IMR-90 (cell line): ENCODE results near the gene TMEM154. TPM values are rescaled to one million over a fixed set of nuclear protein-coding genes. Genes with fewer than 3 reads are reported as not detected.

Experiments
- ATAC-seq: fragments of 200-7000 bp; cut with Tn5 transposase; 2 replicates; pipeline ENCODE4 v1.9.1; 2020; ENCODE audit warnings: low read depth, mild to moderate bottlenecking, moderate library complexity
- BruUV-seq: library from RNA; stranded (reverse); fragments of 400-500 nt; replicated peaks from 2 replicates; lab custom pipeline; 2021; lab: Mats Ljungman, UMichigan
- CTCF ChIA-PET: fragments of 300-600 bp; formaldehyde crosslinking; extraction: SDS; loops from one replicate; lab custom pipeline; 2021; ENCODE audit warnings: antibody characterized with exemption; lab: Yijun Ruan, JAX
- POLR2A ChIA-PET: fragments of 300-600 bp; sonication (Branson Sonifier 250); formaldehyde crosslinking; loops from one replicate; lab custom pipeline; 2022; ENCODE audit warnings: antibody characterized with exemption; ENCODE audit not compliant: unreplicated experiment; lab: Charles Lee
- DNase-seq: peaks from one replicate; pipeline ENCODE4 v3.0.0; 2013
- H2AFZ ChIP-seq: replicated peaks from 2 replicates; pipeline ENCODE3; 2013; ENCODE audit warnings: low read length, mild to moderate bottlenecking; ENCODE audit not compliant: poor library complexity
- H2AK5ac ChIP-seq: 2 replicates; pipeline ENCODE4 v1.6.1; 2013; ENCODE audit warnings: low read depth, low read length, inconsistent platforms
- H2AK9ac ChIP-seq: replicated peaks from 2 replicates; pipeline ENCODE3; 2013; ENCODE audit warnings: mild to moderate bottlenecking, low read depth, low read length, moderate library complexity; ENCODE audit not compliant: poor library complexity
- H2BK120ac ChIP-seq: 2 replicates; pipeline ENCODE4 v1.6.1; 2013; ENCODE audit warnings: low read depth, low read length, inconsistent platforms
- H2BK15ac ChIP-seq: 3 replicates; pipeline ENCODE4 v1.6.1; 2013; ENCODE audit warnings: low read depth, low read length, inconsistent platforms
- H2BK20ac ChIP-seq: 2 replicates; pipeline ENCODE4 v1.6.1; 2013; ENCODE audit warnings: low read depth, mild to moderate bottlenecking, inconsistent platforms, low read length, moderate library complexity
- H2BK5ac ChIP-seq: 2 replicates; pipeline ENCODE4 v1.6.1; 2013; ENCODE audit warnings: mild to moderate bottlenecking, low read depth, low read length, inconsistent platforms; ENCODE audit not compliant: poor library complexity, severe bottlenecking
- H3K14ac ChIP-seq: replicated peaks from 2 replicates; pipeline ENCODE4 v1.6.1; 2013; ENCODE audit warnings: low read depth, low read length, inconsistent platforms
- H3K18ac ChIP-seq: 2 replicates; pipeline ENCODE4 v1.6.1; 2013; ENCODE audit warnings: low read depth, low read length, control low read depth
- H3K23ac ChIP-seq: 2 replicates; pipeline ENCODE4 v1.6.1; 2013; ENCODE audit warnings: low read depth, low read length, inconsistent platforms
- H3K27ac ChIP-seq: 2 replicates; pipeline ENCODE4 v1.5.1; 2013; ENCODE audit warnings: mild to moderate bottlenecking, control low read depth, low read length; ENCODE audit not compliant: insufficient read depth
- H3K27me3 ChIP-seq: 2 replicates; pipeline ENCODE4 v1.6.1; 2013; ENCODE audit warnings: low read length; ENCODE audit not compliant: control insufficient read depth, insufficient read depth
- H3K36me3 ChIP-seq: 2 replicates; pipeline ENCODE4 v1.6.1; 2013; ENCODE audit warnings: low read length, mixed read lengths; ENCODE audit not compliant: control insufficient read depth, insufficient read depth
- H3K4ac ChIP-seq: 2 replicates; pipeline ENCODE4 v1.6.1; 2013; ENCODE audit warnings: low read depth, low read length, inconsistent platforms
- H3K4me1 ChIP-seq: 2 replicates; pipeline ENCODE4 v1.6.1; 2013; ENCODE audit warnings: low read length, mixed read lengths; ENCODE audit not compliant: control insufficient read depth, insufficient read depth
- H3K4me2 ChIP-seq: 2 replicates; pipeline ENCODE4 v1.6.1; 2013; ENCODE audit warnings: low read depth, mild to moderate bottlenecking, control low read depth, low read length, moderate library complexity
- H3K4me3 ChIP-seq: 2 replicates; pipeline ENCODE4 v1.5.1; 2013; ENCODE audit warnings: low read depth, mild to moderate bottlenecking, control low read depth, low read length, moderate library complexity; ENCODE audit not compliant: insufficient read depth
- H3K56ac ChIP-seq: 2 replicates; pipeline ENCODE4 v1.6.1; 2013; ENCODE audit warnings: low read length, inconsistent platforms; ENCODE audit not compliant: insufficient read depth; ENCODE audit errors: extremely low read depth
- H3K79me1 ChIP-seq, 2 experiments: 2 replicates each; pipeline ENCODE4 v1.6.1; 2013; ENCODE audit warnings: low read length in 2 of 2, inconsistent platforms in 1 of 2, low read depth in 1 of 2
- H3K9ac ChIP-seq: 2 replicates; pipeline ENCODE4 v1.6.1; 2013; ENCODE audit warnings: low read depth, low read length, control low read depth
- H3K9me1 ChIP-seq: 2 replicates; pipeline ENCODE4 v1.6.1; 2013; ENCODE audit warnings: low read length, inconsistent platforms; ENCODE audit not compliant: insufficient read depth
- H3K9me3 ChIP-seq: 2 replicates; pipeline ENCODE4 v1.6.1; 2013; ENCODE audit warnings: low read length; ENCODE audit not compliant: control insufficient read depth, insufficient read depth
- H4K20me1 ChIP-seq: 2 replicates; pipeline ENCODE4 v1.6.1; 2013; ENCODE audit warnings: low read length, inconsistent platforms; ENCODE audit not compliant: insufficient read depth
- H4K5ac ChIP-seq: 2 replicates; pipeline ENCODE4 v1.6.1; 2013; ENCODE audit warnings: mild to moderate bottlenecking, low read depth, low read length, control low read depth
- H4K8ac ChIP-seq, 2 experiments: 2 replicates each; pipeline ENCODE4 v1.6.1; 2013; ENCODE audit warnings: low read depth in 2 of 2, low read length in 2 of 2, control low read depth in 1 of 2, inconsistent platforms in 1 of 2
- H4K91ac ChIP-seq: 2 replicates; pipeline ENCODE4 v1.6.1; 2013; ENCODE audit warnings: low read depth, low read length, inconsistent platforms; ENCODE audit not compliant: insufficient read depth
- BHLHE40 ChIP-seq: fragments of 150-350 bp; IDR thresholded peaks from 2 replicates; pipeline ENCODE4 v1.6.1; 2016; ENCODE audit warnings: mild to moderate bottlenecking, low read depth, low read length
- CEBPB ChIP-seq: IDR thresholded peaks from 2 replicates; pipeline ENCODE4 v1.6.1; 2012; ENCODE audit warnings: low read depth, low read length, improper control_type of control experiment
- CHD1 ChIP-seq: IDR thresholded peaks from 2 replicates; pipeline ENCODE4 v1.6.1; 2012; ENCODE audit warnings: low read depth, low read length, improper control_type of control experiment
- ELK1 ChIP-seq: fragments of 150-350 bp; IDR thresholded peaks from 2 replicates; pipeline ENCODE4 v1.6.1; 2016; ENCODE audit warnings: low read depth, mild to moderate bottlenecking, low read length, moderate library complexity, borderline replicate concordance
- FOS ChIP-seq: fragments of 150-350 bp; IDR thresholded peaks from 2 replicates; pipeline ENCODE4 v1.6.1; 2016; ENCODE audit warnings: low read depth, low read length
- MAFK ChIP-seq: IDR thresholded peaks from 2 replicates; pipeline ENCODE4 v1.6.1; 2012; ENCODE audit warnings: low read depth, low read length, improper control_type of control experiment
- MAZ ChIP-seq: IDR thresholded peaks from 2 replicates; pipeline ENCODE4 v1.6.1; 2012; ENCODE audit warnings: low read depth, mild to moderate bottlenecking, low read length, improper control_type of control experiment, moderate library complexity, borderline replicate concordance
- NFE2L2 ChIP-seq: fragments of 150-350 bp; IDR thresholded peaks from 2 replicates; pipeline ENCODE4 v1.6.1; 2016; ENCODE audit warnings: low read depth, mild to moderate bottlenecking, low read length
- POLR2A ChIP-seq: IDR thresholded peaks from 2 replicates; pipeline ENCODE4 v1.6.1; 2012; ENCODE audit warnings: mild to moderate bottlenecking, low read depth, low read length
- RAD21 ChIP-seq: IDR thresholded peaks from 2 replicates; pipeline ENCODE4 v1.6.1; 2012; ENCODE audit warnings: low read length, improper control_type of control experiment
- SMC3 ChIP-seq: fragments of 150-350 bp; IDR thresholded peaks from 2 replicates; pipeline ENCODE4 v1.6.1; 2016; ENCODE audit warnings: low read depth, mild to moderate bottlenecking, antibody characterized with exemption, low read length, moderate library complexity
- USF2 ChIP-seq: fragments of 150-350 bp; IDR thresholded peaks from 2 replicates; pipeline ENCODE4 v1.6.1; 2017; ENCODE audit warnings: mild to moderate bottlenecking, antibody characterized with exemption, low read length, low read depth
- WGBS, 2 experiments: methylation state at CpG; one replicate each; pipeline versions ENCODE4 v1.1.5 to v1.1.7; 2013; ENCODE audit warnings: missing lambda C conversion rate in 2 of 2; ENCODE audit not compliant: insufficient read length in 1 of 2; ENCODE audit errors: extremely low coverage in 2 of 2; 5-methylcytosine and 5-hydroxymethylcytosine counted together
- dilution Hi-C: fragments of 300-500 bp; cut with HindIII; formaldehyde crosslinking; loops from one replicate; pipeline ENCODE4 v1.14.3; 2018; ENCODE audit warnings: low sequenced_read_pairs; ENCODE audit not compliant: unreplicated experiment
- in situ Hi-C: fragments of 300-500 bp; cut with MboI; formaldehyde crosslinking; loops from 3 replicates; pipeline ENCODE4 v1.14.3; 2019; ENCODE audit warnings: low sequenced_read_pairs, inconsistent platforms, mixed read lengths
- intact Hi-C: fragments of 100-400 bp; cut with micrococcal nuclease; formaldehyde crosslinking; loops from 2 replicates; pipeline ENCODE4 v1.10.0; 2022
- polyA plus RNA-seq, 3 experiments: library from polyadenylated mRNA; depleted of rRNA; stranded (reverse); fragments of >200 nt; gene quantifications; 2 replicates each; pipeline ENCODE4 v1.2.3, GENCODE V29; 2012; ENCODE audit warnings: low replicate concordance in 1 of 3
- total RNA-seq: library from RNA; depleted of rRNA; stranded (reverse); fragments of >200 nt; gene quantifications from 2 replicates; pipeline ENCODE4 v1.2.3, GENCODE V29; 2012
- TF ChIP-seq, protein P1 (sequence below): conservative IDR thresholded peaks from 2 replicates; pipeline ENCODE4 v1.5.1; 2012; ENCODE audit warnings: mild to moderate bottlenecking, low read depth, low read length, improper control_type of control experiment

The TMEM154 gene
- total and polyA plus RNA-seq, 2 of the 4 experiments (the other 2 are of a cell fraction): 0.12 to 0.18 TPM

DNA sequence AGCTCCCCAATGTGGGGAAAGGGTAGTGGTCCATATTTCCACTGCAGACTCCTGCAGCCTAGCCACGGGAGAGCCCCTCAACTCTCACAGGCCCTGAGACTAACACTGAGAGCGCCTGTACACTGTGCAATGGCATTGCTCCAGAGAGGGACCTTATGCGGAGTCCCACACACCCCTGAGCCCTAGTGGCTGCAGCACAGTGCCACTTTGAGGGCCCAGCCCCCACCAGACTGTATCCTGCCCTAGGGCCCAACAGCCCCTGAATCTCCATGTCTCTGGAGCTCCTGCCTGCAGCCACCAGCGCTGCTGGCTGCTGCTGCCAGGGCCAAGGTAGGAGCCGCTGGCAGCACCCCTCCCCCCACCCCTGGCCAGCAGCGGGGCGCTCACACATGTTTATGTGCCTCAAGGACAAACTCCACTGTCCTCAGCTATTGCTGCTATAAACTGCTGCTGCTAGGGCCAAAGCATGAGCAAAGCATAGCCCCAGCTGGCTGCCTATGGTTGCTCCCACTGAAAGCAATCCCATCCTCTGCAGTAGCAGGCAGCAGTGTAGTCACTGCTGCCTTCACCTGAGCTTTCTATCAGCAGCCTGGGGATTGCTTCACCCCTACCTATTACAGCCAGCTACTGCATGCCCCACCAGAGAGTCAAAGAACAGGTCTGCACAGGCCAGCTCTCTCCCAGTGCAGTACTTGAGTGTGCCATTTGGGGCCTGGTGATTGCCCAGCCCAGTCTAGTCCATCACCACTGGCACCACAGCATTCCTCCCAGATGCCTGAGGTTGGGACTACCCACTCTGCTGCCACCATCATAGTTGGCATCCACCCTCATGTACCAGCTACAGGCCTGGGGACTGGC is 24.3 kb downstream of the TMEM154 start (continued):
- TF ChIP-seq SMC3: no peak

DNA sequence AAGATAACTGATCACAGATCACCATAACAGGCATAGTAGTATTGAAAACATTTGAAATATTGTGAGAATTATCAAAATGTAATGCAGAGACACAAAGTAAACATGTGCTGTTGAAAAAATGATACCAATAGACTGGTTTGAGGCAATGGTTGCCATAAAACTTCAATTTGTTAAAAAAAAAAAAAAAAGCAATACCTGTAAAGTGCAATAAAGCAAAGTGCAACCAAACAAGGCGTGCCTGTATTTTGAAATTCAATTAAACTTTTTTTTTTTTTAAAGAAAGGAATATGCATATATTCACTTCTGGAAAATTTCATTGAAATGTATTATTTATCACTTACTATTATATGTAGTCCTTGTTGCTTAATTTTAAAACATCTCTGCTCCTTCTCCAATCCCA is 27.7 kb downstream of the TMEM154 start:
- in situ Hi-C loops: no loop called here
- CTCF ChIA-PET: no interaction called here
- BruUV-seq: no TSS peak
- Histone ChIP-seq H3K4me3 (no peak overlapping the region), H2BK15ac (no peak overlapping the region), H3K9ac (no peak overlapping the region), H3K4ac (no peak overlapping the region), H4K91ac (no peak overlapping the region), H3K79me1 (no peaks in the 10 kb centered on the region), H2AK9ac (no peak overlapping the region), H3K27ac (no peak overlapping the region), H3K9me3 (peaks cover under 1% of the 10 kb centered on the region), H3K4me1 (no peaks in the 10 kb centered on the region), H3K4me2 (no peak overlapping the region), H2BK20ac (no peak overlapping the region), H3K23ac (no peak overlapping the region), H2AK5ac (no peak overlapping the region), H3K9me1 (no peaks in the 10 kb centered on the region), H2BK120ac (no peak overlapping the region), H4K8ac (no peak overlapping the region), H2BK5ac (no peak overlapping the region), H3K36me3 (no peaks in the 10 kb centered on the region), H3K27me3 (no peaks in the 10 kb centered on the region), H3K18ac (no peak overlapping the region), H3K14ac (no peak overlapping the region), H4K20me1 (no peaks in the 10 kb centered on the region), H3K56ac (no peak overlapping the region), H2AFZ (no peak overlapping the region), H4K5ac (no peak overlapping the region)
- DNase-seq: no peak
- intact Hi-C loops: no loop called here
- dilution Hi-C loops: no loop called here
- WGBS, 2 experiments: no CpG with 5 or more reads among the region's 1 CpG
- no peak for ATAC-seq
- POLR2A ChIA-PET: no interaction called here
- no peak for TF ChIP-seq POLR2A
- TF ChIP-seq, protein P1, sequence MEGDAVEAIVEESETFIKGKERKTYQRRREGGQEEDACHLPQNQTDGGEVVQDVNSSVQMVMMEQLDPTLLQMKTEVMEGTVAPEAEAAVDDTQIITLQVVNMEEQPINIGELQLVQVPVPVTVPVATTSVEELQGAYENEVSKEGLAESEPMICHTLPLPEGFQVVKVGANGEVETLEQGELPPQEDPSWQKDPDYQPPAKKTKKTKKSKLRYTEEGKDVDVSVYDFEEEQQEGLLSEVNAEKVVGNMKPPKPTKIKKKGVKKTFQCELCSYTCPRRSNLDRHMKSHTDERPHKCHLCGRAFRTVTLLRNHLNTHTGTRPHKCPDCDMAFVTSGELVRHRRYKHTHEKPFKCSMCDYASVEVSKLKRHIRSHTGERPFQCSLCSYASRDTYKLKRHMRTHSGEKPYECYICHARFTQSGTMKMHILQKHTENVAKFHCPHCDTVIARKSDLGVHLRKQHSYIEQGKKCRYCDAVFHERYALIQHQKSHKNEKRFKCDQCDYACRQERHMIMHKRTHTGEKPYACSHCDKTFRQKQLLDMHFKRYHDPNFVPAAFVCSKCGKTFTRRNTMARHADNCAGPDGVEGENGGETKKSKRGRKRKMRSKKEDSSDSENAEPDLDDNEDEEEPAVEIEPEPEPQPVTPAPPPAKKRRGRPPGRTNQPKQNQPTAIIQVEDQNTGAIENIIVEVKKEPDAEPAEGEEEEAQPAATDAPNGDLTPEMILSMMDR: no peak
- no peak for TF ChIP-seq RAD21
- TF ChIP-seq MAFK: no peak
- no peak for TF ChIP-seq MAZ
- no peak for TF ChIP-seq CHD1
- TF ChIP-seq USF2: no peak
- TF ChIP-seq ELK1: no peak
- TF ChIP-seq BHLHE40: no peak
- TF ChIP-seq NFE2L2: no peak
- no peak for TF ChIP-seq CEBPB
- no peak for TF ChIP-seq FOS
